Measurements from ENCODE around the gene CLSTN3.
A peak's percentile ranks its signal among the peaks of the same experiment; 100 is the strongest.

CLSTN3 gene

DNA sequence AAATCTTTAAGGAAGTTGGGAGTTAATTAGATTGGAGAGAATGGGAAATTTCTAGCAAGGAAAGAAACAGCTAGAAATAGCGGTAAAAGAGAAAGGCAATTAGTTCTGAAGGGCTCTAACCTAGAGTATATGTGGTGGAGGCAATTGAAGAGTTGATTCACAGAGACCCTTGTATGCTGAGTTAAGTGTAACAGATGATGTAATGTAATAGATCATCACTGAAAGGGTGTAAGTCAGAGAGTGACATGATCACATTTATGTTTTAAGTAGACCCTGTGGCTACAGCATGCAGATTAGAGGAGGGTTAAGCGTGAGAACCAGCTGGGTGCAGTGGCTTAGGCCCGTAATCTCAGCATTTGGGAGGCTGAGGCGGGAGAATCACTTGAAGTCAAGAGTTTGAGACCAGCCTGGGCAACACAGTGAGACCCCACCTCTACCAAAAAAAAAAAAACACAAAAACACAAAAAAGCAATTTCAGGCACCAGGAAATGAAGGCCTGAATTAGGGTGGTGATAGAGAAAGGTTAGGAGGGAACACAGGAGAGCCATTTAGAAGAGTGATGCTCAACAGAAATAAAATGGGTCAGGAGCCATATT, 4.4 kb upstream of the CLSTN3 start:
- no peak for DNase-seq (ENCODE audit: low read depth, low spot score)

DNA sequence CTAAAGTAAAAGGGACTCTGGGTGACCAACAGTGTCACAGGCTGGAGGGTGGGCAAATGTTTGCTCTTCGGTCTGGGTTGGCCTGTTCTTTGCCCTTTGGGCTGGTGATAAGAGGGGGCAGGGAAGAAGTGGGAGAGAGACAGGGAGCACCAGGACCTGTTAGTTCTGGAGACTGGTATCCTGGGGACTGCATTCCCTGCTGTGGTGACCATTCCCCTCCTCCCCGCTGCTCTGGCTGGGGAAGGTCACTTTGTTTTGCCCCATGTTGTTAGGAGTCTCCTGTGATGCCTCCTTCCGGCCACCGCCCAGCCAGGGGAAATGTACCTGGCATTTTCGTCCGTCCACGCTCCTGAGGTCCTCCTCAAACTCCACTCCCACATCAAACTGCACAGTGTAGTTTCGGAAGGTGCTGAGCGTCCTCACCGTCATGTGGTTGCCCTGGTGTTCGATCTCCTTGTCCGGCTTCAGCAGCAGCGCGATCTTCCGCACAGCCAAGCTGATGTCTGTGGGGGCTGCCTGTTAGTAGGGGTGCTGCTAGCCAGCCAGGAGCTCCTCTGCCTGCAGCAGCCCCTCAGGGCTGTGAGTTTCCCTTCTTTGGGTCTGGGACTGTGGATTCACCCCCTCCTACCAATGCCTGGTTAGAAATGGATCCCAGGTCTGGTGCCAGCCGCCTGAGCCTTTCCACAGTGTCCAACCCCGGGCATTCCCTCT, 2.1 kb upstream of the CLSTN3 start:
- no peak for DNase-seq (ENCODE audit: low read depth, low spot score)

DNA sequence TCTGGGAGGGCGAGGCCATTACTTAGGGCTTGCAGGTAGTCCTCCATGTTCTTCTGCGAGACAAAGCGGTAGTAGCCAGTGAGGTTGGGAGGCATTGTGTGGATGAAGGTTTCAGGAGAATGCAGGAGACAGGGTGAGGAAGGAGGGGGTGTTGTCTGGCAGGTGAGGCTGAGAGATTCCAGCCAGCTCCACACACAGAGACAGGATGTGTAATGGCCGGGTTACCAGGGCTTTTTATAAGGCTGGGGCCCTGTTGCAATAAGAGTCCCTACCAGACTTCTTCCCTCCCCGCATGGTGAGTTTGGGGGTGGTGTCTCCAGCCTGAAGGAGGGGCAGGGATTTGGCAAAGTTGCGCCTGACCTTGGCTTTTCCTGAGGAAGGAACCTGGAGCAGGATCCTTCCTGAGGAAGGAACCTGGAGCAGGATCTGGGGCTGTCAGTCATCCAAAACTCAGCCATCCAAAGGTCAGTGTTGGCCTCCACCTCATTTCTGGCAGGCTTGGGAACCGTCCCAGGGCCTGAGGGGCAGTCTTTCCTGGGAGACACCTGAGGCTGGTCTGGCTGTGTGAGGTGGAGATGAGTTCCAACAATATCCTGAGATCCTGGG, 1.4 kb upstream of the CLSTN3 start, which contains the start of gene RBP5:
Gene RBP5 (minus strand): TSS at position 209 of the 606 bp plus-strand sequence. CDS start 114 bp downstream, at position 95.
- no peak for DNase-seq (ENCODE audit: low read depth, low spot score)

DNA sequence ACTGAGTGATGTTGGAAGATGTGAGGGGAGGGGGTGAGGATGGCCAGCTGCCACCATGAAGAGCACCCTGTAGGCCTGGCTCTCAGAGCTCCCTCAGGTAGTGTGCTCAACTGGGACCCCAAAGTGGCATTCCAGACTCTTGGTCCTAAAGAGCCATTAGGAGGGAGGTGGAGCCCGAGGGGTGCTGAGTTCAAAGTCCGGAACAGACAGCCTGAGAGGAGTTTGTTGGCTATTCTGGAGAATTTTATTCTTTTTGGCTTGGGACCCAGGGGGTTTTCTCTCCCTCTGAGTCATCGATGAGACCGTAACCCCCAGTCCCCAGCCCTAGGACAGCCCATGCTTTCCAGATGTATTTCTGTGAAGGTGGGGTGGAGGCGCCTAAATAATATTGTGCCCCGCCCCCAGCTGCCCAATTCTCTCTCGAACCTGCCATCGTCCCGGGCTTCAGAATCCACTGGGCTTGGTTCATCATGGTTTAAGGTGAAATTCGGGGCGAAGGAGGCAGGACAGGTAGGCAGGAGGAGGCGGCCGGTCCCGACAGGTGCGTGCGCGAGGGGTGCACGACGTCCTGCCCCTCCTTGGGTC, 792 bp upstream of the CLSTN3 start:
- DNase-seq (ENCODE audit: low read depth, low spot score), result no peak

DNA sequence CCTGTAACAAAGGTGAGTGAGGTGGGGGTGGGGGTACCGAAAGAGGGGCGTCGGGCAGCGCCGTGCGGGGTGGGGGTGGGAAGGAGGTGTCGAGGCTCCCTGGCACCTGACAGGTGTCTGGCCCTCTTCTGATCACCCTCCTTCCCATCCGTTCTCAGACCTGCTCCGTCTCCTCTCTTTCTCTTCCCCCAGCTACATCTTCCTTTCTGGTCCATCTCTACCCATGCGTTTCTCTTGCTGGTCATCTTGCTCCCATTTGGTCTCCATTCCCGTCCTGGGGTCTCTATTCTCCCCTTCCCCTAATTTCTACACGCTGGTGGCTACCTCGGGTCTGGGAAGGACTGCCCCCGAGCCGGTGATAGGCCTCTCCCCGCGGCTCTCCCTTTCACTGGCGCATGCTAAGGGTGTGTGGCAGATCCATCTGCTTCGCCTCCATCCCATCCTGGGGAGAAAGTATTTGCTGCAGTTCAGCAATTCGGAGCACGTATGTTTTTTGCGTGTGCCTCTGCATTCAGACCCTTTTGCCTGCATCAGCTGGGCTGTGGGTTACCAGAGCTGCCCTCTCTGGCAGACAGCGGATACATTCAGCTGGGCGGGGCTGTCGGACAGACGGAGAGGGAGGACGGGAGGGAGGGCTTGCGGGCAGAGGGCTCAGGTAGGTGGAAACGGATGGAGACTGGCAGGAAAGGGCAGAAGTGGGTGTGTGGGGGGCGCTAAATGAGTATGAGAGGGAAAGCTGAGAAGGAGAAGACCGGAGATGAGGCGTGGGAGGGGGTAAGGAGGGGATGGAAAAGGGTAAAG, 730 bp downstream of the CLSTN3 start:
- DNase-seq (ENCODE audit: low read depth, low spot score), result no peak

DNA sequence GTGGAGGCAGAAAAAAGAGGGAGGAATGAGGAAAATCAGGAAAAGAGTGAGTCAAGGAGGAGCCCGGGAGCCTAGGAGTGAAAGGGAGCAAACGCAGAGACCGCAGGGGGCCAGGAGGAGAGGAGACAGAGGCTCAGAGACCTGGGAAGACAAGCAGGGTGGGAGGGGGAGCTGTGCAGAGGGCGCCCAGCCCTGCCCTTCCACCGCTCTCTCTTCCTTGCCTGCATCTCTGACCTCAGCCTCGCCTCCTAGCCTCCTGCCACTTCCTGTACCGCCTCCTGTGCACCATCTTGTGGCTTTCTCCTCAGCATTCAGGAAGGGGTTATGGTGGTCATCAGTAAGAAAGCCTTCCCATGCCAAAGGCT, 1.3 kb downstream of the CLSTN3 start:
- no peak for DNase-seq (ENCODE audit: low read depth, low spot score)

DNA sequence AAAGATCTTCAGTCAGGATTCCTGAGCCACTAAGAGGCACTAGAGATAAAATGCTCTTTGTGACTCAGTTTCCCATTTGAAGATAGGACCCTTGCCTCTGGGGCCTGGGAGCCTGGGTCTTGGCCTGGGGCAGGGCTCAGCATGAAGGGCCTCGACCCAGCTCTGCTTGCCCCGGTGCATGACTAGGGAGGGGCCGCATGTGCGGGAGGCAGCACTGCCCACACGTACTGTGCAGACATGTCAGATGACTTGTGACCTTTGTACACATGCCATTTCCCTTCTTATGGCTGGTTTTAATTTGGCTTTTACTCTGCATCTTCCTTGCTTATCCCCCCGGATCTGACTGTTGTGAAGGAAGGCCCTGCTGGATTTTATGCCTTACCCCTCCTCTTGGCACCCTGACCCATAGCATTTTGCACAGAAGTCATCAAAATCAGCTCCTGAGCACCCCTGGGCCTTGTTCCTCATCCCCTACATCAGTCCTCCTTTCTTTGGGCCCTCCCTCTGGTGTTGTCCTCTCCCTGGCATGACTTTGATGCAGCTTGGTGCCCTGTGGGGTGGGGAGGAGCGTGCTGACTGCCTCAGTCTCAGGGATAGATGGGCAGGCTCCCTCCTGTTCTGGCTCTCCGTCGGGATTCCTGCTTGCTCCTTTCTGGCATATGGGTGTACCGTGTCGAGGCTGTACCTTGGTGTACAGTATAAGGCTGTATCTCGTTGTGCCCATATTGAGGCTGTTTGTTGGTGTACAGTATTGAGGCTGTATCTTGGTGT, 4.4 kb downstream of the CLSTN3 start:
- no peak for DNase-seq (ENCODE audit: low read depth, low spot score)

DNA sequence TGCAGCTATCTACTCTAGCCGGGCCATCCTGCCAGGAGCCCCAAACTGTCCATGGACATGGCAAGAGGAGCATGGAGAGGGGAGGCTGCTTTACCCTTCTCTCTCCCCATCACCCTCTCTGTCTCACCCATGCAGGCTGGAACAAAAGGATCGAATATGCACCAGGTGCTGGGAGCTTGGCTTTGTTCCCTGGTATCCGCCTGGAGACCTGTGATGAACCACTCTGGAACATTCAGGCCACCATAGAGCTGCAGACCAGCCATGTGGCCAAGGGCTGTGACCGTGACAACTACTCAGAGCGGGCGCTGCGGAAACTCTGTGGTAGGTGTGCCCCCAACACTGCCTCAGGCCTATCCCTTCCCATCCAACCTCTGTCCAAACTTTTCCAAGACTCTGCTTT, 5.9 kb downstream of the CLSTN3 start:
- DNase-seq (ENCODE audit: low read depth, low spot score), result no peak

DNA sequence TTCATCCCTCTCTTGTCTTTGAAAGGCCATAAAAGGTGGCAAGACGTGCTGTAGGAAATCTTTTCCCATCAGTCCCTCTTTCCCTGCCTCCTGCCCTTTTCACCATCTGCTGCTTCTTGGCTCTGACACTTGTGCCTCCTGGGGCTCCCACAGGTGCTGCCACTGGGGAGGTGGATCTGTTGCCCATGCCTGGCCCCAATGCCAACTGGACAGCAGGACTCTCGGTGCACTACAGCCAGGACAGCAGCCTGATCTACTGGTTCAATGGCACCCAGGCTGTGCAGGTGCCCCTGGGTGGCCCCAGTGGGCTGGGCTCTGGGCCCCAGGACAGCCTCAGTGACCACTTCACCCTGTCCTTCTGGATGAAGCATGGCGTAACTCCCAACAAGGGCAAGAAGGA, 6.5 kb downstream of the CLSTN3 start:
- no peak for DNase-seq (ENCODE audit: low read depth, low spot score)

DNA sequence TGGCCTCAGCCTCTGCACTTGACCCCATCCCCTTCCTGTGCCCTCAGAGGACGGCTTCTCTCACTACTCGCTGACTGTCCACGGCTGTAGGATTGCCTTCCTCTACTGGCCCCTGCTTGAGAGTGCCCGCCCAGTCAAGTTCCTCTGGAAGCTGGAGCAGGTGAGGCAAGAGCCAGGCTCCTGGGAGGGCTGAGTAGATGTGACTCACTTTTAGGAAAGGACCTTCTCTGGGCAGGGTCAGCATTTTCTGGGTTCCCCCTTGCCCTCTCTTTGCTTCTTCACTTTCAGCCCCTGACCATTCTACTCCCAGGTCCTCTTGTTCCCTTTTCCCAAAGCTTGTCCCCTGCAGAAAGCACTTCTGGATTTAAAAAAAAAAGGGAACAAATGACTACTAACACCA, 7.7 kb downstream of the CLSTN3 start:
- no peak for DNase-seq (ENCODE audit: low read depth, low spot score)

DNA sequence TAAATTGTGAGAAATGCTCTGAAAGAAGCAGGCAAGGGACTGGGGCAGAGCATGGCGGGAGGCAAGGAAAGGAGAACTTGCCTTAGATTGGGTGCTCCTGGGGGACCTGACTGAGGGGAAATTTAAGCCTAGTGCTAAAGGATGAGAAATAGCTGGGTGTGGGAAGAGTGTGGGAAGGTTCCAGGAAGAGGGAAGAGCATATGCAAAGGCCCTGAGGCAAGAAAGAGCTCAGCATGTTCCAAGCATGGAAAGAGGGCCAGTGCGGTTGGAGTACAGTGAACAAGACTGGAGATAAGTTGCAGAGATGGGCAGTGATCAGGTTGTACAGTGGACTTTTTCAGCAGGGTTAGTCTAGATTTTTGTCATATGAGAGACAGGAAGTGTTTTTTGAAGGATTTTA, 9.0 kb downstream of the CLSTN3 start:
- no peak for DNase-seq (ENCODE audit: low read depth, low spot score)

DNA sequence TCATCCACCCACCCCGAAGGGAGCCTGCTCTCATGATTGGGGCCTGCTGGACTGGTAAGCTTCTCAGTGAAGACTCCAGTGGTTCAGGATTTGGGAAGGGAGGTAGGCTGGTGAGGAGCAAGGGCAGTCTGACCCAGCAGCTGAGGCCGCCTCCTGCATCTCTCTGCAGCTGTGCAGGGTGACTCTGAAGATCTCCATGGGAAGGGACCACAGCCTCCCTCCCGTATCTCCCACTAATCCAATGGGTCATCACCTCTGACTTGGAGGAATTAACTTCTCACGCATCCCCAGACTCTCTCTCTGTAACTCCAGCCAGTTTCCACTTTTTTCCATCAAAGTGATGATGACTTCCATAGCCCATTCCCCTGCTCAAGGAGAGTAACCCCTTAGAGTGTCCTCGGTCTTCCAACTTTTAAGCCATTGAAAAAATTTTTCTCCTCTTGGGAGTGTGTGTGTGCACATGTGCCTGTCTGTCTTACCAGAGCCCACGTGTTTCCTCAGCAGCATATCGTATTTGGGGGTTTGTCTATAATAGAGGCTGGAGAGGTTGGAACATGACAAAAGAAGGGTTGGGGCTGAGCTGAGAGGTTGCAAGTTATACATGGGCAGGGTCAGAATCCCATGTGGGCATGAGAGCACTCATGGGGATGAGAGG, 11.3 kb downstream of the CLSTN3 start:
- no peak for DNase-seq (ENCODE audit: low read depth, low spot score)

DNA sequence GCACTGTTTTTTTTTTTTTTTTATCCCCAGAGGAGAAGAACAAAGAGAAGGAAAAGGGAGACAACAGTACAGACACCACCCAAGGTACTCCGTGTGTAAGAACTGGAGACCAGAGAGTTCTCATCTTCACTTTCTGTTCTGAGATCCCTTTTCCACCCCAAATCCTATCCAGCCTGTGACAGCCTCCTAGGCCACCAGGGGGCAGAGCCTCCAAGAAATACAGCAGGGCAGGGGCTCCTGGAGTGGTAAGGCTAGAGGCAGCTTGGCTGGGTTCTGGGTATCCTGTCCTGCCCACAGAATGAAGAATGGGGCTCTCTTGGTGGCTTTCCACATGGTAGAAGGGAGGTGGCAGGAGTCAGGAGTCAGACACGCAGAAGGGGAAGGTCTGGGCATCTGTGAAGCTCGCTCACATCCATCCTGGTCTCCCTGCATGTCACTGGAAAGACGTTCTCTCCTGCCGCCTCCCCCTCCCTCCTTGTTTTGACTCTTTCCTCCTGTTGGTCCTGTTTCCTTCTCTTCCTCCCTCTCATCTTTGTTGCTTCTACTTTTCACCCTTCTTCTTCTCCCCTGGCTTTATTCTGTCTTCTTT, 12.0 kb downstream of the CLSTN3 start:
- DNase-seq (ENCODE audit: low read depth, low spot score), result peak; percentile 23

DNA sequence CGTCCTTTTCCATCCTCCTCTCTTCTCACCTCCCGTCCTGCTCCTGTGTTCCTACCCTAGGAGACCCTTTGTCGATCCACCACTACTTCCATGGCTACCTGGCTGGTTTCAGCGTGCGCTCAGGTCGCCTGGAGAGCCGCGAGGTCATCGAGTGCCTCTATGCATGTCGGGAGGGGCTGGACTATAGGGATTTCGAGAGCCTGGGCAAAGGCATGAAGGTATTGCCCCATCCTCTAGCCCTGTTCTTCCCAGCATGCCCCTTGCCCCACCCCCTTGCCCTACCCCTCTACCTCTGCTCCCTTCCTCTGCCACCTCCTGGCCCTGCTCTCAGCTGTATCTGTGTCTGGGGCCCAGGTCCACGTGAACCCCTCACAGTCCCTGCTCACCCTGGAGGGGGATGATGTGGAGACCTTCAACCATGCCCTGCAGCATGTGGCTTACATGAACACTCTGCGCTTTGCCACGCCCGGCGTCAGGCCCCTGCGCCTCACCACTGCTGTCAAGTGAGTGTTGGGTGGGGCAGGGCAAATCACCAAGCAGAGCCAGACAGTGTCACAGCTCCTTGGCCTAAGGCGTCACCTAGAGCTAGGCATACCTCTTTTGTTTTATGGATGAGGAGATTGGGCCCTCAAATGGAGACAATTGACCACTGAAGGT, 12.8 kb downstream of the CLSTN3 start:
- DNase-seq (ENCODE audit: low read depth, low spot score), result no peak

DNA sequence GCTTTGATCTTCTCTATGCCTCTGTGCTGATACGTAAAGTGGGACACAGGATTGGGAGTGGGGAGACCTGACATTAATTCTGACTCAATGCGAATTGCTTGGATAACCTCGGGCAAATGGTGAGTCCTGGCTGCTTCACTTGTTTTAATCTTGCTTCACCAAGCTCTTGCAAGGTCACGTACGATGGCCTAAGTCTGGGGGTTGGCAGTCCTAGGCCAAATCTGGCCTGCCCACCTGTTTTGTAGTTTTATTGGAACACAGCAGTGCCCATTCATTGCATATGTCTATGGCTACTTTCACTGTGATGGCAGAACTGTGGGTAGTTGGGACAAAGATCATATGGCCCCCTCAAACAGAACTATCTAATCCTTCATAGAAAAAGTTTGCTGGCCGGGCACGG, 13.4 kb downstream of the CLSTN3 start:
- DNase-seq (ENCODE audit: low read depth, low spot score), result no peak

DNA sequence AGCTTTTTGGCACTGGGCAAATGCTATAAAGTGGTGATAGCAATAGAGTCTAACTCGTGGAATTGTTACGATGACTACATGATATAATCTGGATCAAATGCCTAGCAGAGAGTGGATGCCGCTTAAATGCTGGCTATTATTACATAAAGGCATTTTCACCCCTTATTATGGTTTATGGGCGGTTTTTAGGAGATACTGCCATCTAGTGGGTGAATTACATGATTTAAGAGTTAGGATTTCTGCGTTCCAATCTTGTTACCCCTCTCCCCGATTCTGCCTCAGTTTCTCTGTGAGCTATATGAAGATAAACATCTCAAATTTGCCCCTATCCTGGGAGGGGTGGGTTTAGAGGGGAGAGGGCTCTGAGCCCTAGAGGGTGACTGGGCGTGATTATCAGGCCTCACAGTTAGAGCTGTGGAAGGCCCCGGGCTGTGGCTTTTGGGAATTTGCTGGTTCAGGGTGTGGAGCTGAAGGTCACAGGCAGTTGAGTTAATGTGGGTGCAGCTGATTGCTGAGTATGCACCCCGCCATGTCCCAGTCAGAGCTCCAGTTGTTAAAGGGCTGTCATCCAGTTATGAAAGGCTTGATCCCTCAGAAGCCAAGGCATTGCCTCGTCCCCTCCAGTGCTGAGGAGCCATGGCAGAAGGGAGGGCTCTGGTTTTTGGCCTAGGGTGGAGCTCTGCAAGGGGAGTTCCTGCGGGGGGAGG, 14.4 kb downstream of the CLSTN3 start:
- no peak for DNase-seq (ENCODE audit: low read depth, low spot score)

DNA sequence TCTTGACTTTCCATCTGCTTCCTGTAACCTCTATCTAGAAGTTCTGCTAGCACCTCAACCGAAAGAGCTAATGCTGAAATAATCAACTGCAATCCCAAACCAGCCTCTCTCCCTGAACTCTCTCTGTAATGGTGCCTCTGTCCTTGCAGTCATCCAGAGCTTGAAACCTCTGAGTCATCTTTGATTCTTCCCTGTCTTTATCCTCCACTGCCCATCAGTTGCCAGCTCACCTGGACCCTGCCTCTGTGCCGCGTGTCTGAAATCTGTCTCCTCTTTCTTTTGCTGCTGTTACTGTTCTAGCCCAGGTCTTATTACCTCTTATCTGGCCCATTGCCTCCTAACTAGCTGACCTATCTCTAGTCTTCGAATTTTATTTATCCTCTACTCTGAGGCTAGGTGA, 15.5 kb downstream of the CLSTN3 start:
- DNase-seq (ENCODE audit: low read depth, low spot score), result no peak

DNA sequence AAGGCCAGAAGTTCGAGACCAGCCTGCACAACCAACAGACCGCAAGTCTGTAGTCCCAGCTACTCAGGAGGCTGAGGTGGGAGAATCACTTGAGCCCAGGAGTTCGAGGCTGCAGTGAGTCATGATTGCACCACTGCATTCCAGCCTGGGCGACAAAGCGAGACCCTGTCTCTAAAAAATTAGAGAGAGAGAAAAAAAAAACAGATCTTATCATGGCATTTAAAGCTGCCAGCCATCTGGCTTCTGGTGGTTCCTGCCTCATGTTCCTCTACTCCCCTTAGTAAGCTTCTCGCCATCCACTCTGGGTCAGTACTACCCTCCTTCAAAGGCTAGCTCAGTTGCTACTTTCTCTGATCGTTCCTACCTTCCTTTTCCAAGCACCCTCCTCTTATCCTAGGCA, 16.1 kb downstream of the CLSTN3 start:
- DNase-seq (ENCODE audit: low read depth, low spot score), result no peak

DNA sequence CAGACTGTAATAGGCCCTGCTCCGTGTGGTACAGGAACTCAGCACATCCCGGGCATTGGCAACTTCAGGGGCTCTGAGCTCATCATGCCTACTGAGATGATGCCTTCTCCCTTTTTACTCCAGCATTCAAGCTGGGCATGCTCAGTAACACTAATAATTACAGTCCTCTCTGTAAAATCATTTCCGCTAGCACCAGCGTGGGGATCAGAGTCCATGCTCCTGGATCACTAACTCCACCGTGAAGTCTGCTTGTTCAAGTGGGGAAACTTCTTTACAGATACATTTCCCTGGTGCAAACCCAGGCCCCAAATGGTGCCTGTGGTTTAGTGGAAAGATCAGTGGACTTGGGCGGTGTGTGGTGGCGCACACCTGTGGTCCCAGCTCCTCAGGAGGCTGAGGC, 16.7 kb downstream of the CLSTN3 start:
- no peak for DNase-seq (ENCODE audit: low read depth, low spot score)
